LNCaP clone FGC (cell line): ENCODE data around the gene VGF.

ENCODE experiments used
- DNase-seq: peaks from one replicate; pipeline ENCODE4 v3.0.0-alpha.2; 2011; ENCODE audit warnings: low read depth
- H3K4me3 ChIP-seq: 2 replicates; pipeline ENCODE4 v1.5.1; 2011; ENCODE audit warnings: mild to moderate bottlenecking, low read depth, low read length, control low read depth
- TF ChIP-seq, protein P1 (sequence below): IDR thresholded peaks from 2 replicates; pipeline ENCODE4 v1.5.1; 2012; ENCODE audit warnings: mild to moderate bottlenecking; ENCODE audit not compliant: control insufficient read depth, insufficient read depth; ENCODE audit errors: extremely low read depth

VGF gene

GRCh38 chr7:101198476-101198875 is 33.1 kb upstream of the VGF start:
- TF ChIP-seq, protein P1, sequence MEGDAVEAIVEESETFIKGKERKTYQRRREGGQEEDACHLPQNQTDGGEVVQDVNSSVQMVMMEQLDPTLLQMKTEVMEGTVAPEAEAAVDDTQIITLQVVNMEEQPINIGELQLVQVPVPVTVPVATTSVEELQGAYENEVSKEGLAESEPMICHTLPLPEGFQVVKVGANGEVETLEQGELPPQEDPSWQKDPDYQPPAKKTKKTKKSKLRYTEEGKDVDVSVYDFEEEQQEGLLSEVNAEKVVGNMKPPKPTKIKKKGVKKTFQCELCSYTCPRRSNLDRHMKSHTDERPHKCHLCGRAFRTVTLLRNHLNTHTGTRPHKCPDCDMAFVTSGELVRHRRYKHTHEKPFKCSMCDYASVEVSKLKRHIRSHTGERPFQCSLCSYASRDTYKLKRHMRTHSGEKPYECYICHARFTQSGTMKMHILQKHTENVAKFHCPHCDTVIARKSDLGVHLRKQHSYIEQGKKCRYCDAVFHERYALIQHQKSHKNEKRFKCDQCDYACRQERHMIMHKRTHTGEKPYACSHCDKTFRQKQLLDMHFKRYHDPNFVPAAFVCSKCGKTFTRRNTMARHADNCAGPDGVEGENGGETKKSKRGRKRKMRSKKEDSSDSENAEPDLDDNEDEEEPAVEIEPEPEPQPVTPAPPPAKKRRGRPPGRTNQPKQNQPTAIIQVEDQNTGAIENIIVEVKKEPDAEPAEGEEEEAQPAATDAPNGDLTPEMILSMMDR: no peak
- no peak for DNase-seq
- H3K4me3 ChIP-seq: no peak overlapping the region

DNA sequence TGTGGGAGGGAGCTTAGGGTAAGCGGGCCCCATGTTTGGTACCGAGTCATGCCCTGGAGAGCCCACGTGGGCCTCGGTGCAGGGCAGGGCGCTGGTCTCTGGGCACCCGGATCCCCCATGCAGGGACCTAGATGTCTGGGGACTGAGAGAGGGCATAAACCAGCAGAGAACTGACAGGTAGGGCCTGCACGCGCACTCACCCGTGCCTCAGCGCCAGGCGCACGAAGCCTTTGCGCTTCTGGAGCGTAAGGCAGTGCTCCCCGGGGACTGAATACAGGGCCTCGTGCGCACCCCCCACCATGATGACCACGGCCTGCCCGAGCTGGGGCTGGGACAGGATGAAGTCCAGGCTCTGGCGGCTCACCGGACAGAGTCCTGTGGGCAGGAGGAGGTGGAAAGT is 32.6 kb upstream of the VGF start:
- TF ChIP-seq, protein P1: no peak

GRCh38 chr7:101195884-101196283 is 30.5 kb upstream of the VGF start:
- no peak overlapping the region for H3K4me3 ChIP-seq
- TF ChIP-seq, protein P1: no peak
- no peak for DNase-seq

More for the DNA sequence above, 32.6 kb upstream of the VGF start:
- no peak overlapping the region for H3K4me3 ChIP-seq
- DNase-seq: no peak

DNA sequence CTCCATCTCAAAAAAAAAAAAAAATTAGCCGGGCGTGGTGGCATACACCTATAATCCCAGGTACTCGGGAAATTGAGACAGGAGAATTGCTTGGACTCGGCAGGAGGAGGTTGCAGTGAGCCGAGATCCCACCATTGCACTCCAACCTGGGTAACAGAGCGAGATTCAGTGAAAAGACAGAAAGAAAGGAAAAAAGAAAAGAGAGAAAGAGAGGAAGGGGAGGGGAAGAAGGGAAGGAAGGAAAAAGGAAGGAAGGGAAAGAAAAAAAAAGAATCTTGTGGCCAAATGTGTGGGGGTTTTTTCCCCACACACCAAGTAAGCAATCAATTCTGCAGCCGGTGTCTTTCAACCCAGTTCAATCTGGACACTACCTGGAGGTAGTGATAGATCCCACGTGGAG is 23.7 kb upstream of the VGF start:
- no peak for DNase-seq
- no peak overlapping the region for H3K4me3 ChIP-seq
- TF ChIP-seq, protein P1: no peak

- DNase-seq: no peak
- TF ChIP-seq, protein P1: no peak
- H3K4me3 ChIP-seq: no peak overlapping the region
Measured at GRCh38 chr7:101186844-101187428, 21.6 kb upstream of the VGF start.

DNA sequence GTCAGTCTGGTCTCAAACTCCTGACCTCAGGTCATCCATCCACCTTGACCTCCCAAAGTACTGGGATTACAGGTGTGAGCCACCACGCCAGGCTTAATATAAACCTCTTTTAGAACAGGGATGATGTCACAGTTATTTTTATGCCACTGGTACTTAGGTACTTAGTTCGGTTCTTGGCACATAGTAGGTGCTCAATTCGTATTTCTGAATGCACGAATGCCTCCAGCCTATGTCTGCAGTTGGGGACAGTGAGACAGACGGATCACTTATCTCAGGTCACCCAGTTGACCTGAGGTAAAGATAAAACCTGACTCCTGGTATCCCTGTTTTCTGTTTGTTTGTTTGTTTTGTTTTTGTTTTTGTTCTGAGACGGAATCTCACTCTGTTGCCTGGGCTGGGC is 20.8 kb upstream of the VGF start:
- no peak overlapping the region for H3K4me3 ChIP-seq
- TF ChIP-seq, protein P1: no peak

DNA sequence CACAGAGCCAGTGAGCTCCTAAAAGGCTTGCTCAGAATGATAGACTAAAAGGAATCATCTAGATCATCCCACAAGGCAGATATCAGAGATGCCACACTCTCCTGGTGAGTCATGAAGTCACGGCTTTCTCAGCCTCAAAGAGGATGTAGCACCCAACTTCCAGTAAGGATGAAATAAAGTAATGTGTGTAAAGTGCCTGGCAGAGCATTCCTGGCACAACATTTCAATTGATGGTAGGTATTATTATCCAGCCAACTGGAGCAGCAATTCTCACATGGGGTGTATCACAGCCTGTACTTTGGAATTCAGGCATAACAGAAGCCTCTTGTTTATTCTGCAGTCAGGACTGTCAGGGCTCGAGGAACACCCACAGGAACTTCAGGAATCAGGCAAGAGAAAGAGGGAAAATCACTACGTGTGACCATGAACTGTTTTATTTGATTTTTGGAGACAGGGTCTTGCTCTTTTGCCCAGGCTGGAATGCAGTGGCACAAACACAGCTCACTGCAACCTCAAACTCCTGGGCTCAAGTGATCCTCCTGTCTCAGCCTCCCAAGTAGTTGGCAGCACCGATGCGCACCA is 20.0 kb upstream of the VGF start:
- no peak overlapping the region for H3K4me3 ChIP-seq
- DNase-seq: no peak
- TF ChIP-seq, protein P1: no peak

More for the DNA sequence above, 20.8 kb upstream of the VGF start:
- DNase-seq: no peak
